GM23338 (cell line): ENCODE results near the gene CLGN. TPM values are rescaled to one million over a fixed set of nuclear protein-coding genes. Genes with fewer than 3 reads are reported as not detected.

Experiments used
- ATAC-seq: fragments of 200-7000 bp; cut with Tn5 transposase; 3 replicates; pipeline ENCODE4 v1.9.1; 2020
- DNase-seq: peaks from one replicate; pipeline ENCODE4 v3.0.0-alpha.2; 2015; ENCODE audit warnings: low spot score
- H2AFZ ChIP-seq: fragments of 200-600 bp; sonication (generic); 2 replicates; pipeline ENCODE4 v1.8.0; 2016; ENCODE audit warnings: antibody characterized with exemption, mild to moderate bottlenecking, moderate library complexity
- H3F3A ChIP-seq: fragments of 200-600 bp; sonication (generic); replicated peaks from 2 replicates; pipeline ENCODE4 v1.8.0; 2017; ENCODE audit warnings: antibody characterized with exemption, mixed run types, low read depth
- H3K27ac ChIP-seq: fragments of 200-600 bp; sonication (generic); 2 replicates; pipeline ENCODE4 v1.6.1; 2016; ENCODE audit warnings: low read depth
- H3K27me3 ChIP-seq: fragments of 200-600 bp; sonication (generic); 2 replicates; pipeline ENCODE4 v1.8.0; 2016; ENCODE audit warnings: mild to moderate bottlenecking, mixed run types, moderate library complexity; ENCODE audit not compliant: insufficient read depth
- H3K36me3 ChIP-seq: fragments of 200-600 bp; sonication (generic); 2 replicates; pipeline ENCODE4 v1.8.0; 2016; ENCODE audit warnings: mild to moderate bottlenecking; ENCODE audit not compliant: insufficient read depth
- H3K4me1 ChIP-seq: fragments of 200-600 bp; sonication (generic); 2 replicates; pipeline ENCODE4 v1.8.0; 2016; ENCODE audit warnings: mild to moderate bottlenecking, moderate library complexity; ENCODE audit not compliant: insufficient read depth
- H3K4me2 ChIP-seq: fragments of 200-600 bp; sonication (generic); 2 replicates; pipeline ENCODE4 v1.7.1; 2017; ENCODE audit warnings: mixed run types
- H3K4me3 ChIP-seq: fragments of 200-600 bp; sonication (generic); 2 replicates; pipeline ENCODE4 v1.6.1; 2016; ENCODE audit warnings: mixed run types
- H3K79me2 ChIP-seq: fragments of 200-600 bp; sonication (generic); replicated peaks from 2 replicates; pipeline ENCODE4 v1.8.0; 2017; ENCODE audit warnings: mild to moderate bottlenecking; ENCODE audit not compliant: insufficient read depth
- H3K9me2 ChIP-seq: fragments of 200-600 bp; sonication (generic); 2 replicates; pipeline ENCODE4 v1.8.0; 2017; ENCODE audit not compliant: insufficient read depth
- H4K20me1 ChIP-seq: fragments of 200-600 bp; sonication (generic); replicated peaks from 2 replicates; pipeline ENCODE4 v1.8.0; 2017; ENCODE audit warnings: mild to moderate bottlenecking; ENCODE audit not compliant: insufficient read depth
- H3K27ac Mint-ChIP-seq: 2 replicates; pipeline ENCODE4 v1.8.0; 2020; ENCODE audit warnings: inconsistent platforms, mild to moderate bottlenecking, moderate library complexity, mixed read lengths
- H3K27me3 Mint-ChIP-seq: 3 replicates; pipeline ENCODE4 v1.8.0; 2022; ENCODE audit warnings: low read depth, mild to moderate bottlenecking, moderate library complexity, mixed read lengths, inconsistent platforms; ENCODE audit not compliant: insufficient read depth, poor library complexity
- H3K36me3 Mint-ChIP-seq: 3 replicates; pipeline ENCODE4 v1.8.0; 2021; ENCODE audit warnings: low read depth, mild to moderate bottlenecking, inconsistent platforms, moderate library complexity, mixed read lengths
- H3K4me1 Mint-ChIP-seq: 3 replicates; pipeline ENCODE4 v1.8.0; 2020; ENCODE audit warnings: mild to moderate bottlenecking, inconsistent platforms, mixed read lengths
- H3K4me3 Mint-ChIP-seq: 3 replicates; pipeline ENCODE4 v1.8.0; 2021; ENCODE audit warnings: moderate library complexity, mild to moderate bottlenecking, inconsistent platforms, mixed read lengths
- H3K9me3 Mint-ChIP-seq: 3 replicates; pipeline ENCODE4 v1.8.0; 2020; ENCODE audit warnings: moderate library complexity, mild to moderate bottlenecking, inconsistent platforms, mixed read lengths
- CREB1 ChIP-seq: fragments of 250-450 bp; sonication (Bioruptor Pico); IDR thresholded peaks from 2 replicates; pipeline ENCODE4 v1.5.0; 2020; ENCODE audit warnings: low read depth, mild to moderate bottlenecking, moderate library complexity
- EZH2 ChIP-seq: fragments of 200-600 bp; sonication (generic); IDR thresholded peaks from one replicate; pipeline ENCODE4 v1.8.0; 2017; ENCODE audit warnings: antibody characterized with exemption, mild to moderate bottlenecking, low read depth; ENCODE audit not compliant: unreplicated experiment
- EZH2phosphoT487 ChIP-seq: fragments of 200-600 bp; sonication (generic); IDR thresholded peaks from one replicate; pipeline ENCODE4 v1.8.1; 2018; ENCODE audit warnings: antibody characterized with exemption; ENCODE audit not compliant: unreplicated experiment
- NANOG ChIP-seq: IDR thresholded peaks from 2 replicates; pipeline ENCODE4 v1.6.1; 2016; ENCODE audit warnings: antibody characterized with exemption, borderline replicate concordance
- POLR2AphosphoS5 ChIP-seq: IDR thresholded peaks from 2 replicates; pipeline ENCODE4 v1.6.1; 2016; ENCODE audit warnings: antibody characterized with exemption, low read depth
- STAT1 ChIP-seq: IDR thresholded peaks from one replicate; pipeline ENCODE4 v1.6.1; 2016; ENCODE audit warnings: antibody characterized with exemption; ENCODE audit not compliant: unreplicated experiment
- ZNF331 ChIP-seq: fragments of 250-450 bp; sonication (Bioruptor Pico); IDR thresholded peaks from 2 replicates; pipeline ENCODE4 v1.5.0; 2020; ENCODE audit warnings: low read depth, mild to moderate bottlenecking, moderate library complexity
- polyA plus RNA-seq: library from polyadenylated mRNA; unstranded; fragments of >200 nt; fragmentation: Nextera tagmentation; extraction: Ambion mirVana; gene quantifications from 2 replicates; pipeline ENCODE4 v1.2.1, GENCODE V29; 2016
- total RNA-seq: library from RNA; depleted of rRNA; stranded (reverse); fragments of >200 nt; shearing (Covaris generic); gene quantifications from 2 replicates; pipeline ENCODE4 v1.2.3, GENCODE V29; 2014
- TF ChIP-seq, protein P1 (sequence below): IDR thresholded peaks from 2 replicates; pipeline ENCODE4 v1.6.1; 2016; ENCODE audit warnings: antibody characterized with exemption
- TF ChIP-seq, protein P2 (sequence below): fragments of 250-450 bp; sonication (Bioruptor Pico); IDR thresholded peaks from 2 replicates; pipeline ENCODE4 v1.5.0; 2020; ENCODE audit warnings: mild to moderate bottlenecking, moderate library complexity
- TF ChIP-seq, protein P3 (sequence below), 2 experiments: fragments of 200-600 bp in 1 of 2; sonication (generic) in 1 of 2; conservative IDR thresholded peaks; 2 replicates each; pipeline versions ENCODE4 v1.5.1 to v1.6.1; 2016 to 2017; ENCODE audit warnings: antibody characterized with exemption in 2 of 2, low read depth in 2 of 2, mild to moderate bottlenecking in 2 of 2, moderate library complexity in 1 of 2

The CLGN gene
- total and polyA plus RNA-seq, 2 experiments from 2014 or later, result 4.0 to 5.2 TPM

DNA sequence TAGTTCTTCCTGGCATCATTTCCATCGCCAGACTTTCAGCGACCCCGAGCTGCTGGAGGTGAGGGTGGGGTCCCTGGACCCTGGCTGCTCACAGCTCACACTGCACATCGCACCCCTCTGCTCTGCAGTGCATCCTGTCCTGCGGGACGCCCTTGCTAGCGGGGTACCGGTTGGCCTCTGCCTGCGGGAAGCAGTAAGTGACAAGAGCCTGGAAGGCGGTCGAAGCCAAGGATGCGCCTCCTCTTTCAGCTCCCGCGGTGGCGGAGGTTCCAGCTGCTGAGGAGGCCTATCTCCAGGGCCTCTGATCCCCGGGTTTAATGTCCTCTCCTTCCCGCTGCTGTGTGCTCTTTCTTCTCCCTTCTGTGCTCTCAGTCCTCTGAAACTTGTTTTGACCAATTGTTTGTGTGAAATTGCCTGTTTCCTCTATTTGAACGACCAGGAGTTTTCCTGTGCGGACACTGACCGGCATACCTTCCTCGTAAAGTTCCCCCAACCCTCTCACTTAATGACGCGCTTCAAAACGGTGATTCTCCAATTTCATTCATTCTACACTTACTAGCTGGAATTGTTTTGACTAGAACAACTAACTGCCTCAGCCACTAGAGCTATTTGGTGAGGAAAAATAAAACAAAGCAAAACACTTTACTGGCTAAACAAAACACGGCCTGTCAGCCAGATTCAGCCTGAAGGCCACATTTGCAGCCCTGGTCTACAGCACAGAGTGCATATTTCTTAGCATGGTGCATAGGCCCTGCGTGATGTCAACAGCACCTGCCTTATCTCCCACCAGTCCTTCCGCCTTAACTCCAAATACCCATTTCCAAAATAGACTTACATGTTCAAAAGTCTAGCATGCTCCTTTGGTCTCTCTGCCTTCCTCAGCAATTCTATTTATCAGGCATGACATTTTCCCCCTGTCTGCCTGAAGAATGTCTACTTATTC lies 42.6 kb upstream of the CLGN start:
- Histone ChIP-seq H3K27ac (no peak overlapping the region), H2AFZ (peak overlapping the region; percentile 95), H3K79me2 (no peaks in the 10 kb centered on the region), H3K36me3 (no peaks in the 10 kb centered on the region), H3K4me3 (peak overlapping the region; percentile 29), H3K4me2 (peak overlapping the region; percentile 44; the same call in 1 of the 2 replicates), H3F3A (no peaks in the 10 kb centered on the region), H3K27me3 (no peaks in the 10 kb centered on the region), H4K20me1 (no peaks in the 10 kb centered on the region), H3K4me1 (no peaks in the 10 kb centered on the region), H3K9me2 (no peaks in the 10 kb centered on the region)
- DNase-seq (peak; percentile 73), ATAC-seq (peak; percentile 99)
- H3K4me3 Mint-ChIP-seq, result peak overlapping the region; percentile 41; the same call in 2 of the 3 replicates
- H3K36me3 Mint-ChIP-seq, result no peaks in the 10 kb centered on the region
- H3K27ac Mint-ChIP-seq, result no peak overlapping the region
- H3K27me3 Mint-ChIP-seq, result no peaks in the 10 kb centered on the region
- H3K9me3 Mint-ChIP-seq, result no peaks in the 10 kb centered on the region
- TF ChIP-seq EZH2phosphoT487, result no peak
- peaks cover 8% of the 10 kb centered on the region for H3K4me1 Mint-ChIP-seq

DNA sequence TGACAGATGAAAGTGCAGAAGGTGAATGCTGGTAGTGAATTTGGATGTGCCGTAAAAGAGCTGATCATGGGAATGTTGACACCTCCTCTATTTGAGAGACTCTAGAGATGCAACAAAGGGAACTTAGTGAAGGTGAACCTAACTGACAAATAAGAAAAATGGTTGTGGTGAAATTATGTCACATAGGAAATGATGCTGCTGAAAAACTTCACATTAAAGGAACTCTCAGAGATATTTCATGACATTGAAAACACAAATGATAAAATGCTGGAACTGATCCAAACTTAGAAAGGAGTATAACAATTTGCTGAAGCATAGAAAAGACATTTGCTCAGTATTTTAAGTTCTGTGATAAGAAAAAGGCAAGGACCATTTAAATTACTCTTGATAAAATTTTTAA lies 38.7 kb upstream of the CLGN start:
- no peak for DNase-seq
- ATAC-seq, result no peak
- H3K27me3 Mint-ChIP-seq, result no peaks in the 10 kb centered on the region
- TF ChIP-seq, protein P1, sequence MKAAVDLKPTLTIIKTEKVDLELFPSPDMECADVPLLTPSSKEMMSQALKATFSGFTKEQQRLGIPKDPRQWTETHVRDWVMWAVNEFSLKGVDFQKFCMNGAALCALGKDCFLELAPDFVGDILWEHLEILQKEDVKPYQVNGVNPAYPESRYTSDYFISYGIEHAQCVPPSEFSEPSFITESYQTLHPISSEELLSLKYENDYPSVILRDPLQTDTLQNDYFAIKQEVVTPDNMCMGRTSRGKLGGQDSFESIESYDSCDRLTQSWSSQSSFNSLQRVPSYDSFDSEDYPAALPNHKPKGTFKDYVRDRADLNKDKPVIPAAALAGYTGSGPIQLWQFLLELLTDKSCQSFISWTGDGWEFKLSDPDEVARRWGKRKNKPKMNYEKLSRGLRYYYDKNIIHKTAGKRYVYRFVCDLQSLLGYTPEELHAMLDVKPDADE, result no peak
- no peak for TF ChIP-seq EZH2phosphoT487
- TF ChIP-seq, protein P2, sequence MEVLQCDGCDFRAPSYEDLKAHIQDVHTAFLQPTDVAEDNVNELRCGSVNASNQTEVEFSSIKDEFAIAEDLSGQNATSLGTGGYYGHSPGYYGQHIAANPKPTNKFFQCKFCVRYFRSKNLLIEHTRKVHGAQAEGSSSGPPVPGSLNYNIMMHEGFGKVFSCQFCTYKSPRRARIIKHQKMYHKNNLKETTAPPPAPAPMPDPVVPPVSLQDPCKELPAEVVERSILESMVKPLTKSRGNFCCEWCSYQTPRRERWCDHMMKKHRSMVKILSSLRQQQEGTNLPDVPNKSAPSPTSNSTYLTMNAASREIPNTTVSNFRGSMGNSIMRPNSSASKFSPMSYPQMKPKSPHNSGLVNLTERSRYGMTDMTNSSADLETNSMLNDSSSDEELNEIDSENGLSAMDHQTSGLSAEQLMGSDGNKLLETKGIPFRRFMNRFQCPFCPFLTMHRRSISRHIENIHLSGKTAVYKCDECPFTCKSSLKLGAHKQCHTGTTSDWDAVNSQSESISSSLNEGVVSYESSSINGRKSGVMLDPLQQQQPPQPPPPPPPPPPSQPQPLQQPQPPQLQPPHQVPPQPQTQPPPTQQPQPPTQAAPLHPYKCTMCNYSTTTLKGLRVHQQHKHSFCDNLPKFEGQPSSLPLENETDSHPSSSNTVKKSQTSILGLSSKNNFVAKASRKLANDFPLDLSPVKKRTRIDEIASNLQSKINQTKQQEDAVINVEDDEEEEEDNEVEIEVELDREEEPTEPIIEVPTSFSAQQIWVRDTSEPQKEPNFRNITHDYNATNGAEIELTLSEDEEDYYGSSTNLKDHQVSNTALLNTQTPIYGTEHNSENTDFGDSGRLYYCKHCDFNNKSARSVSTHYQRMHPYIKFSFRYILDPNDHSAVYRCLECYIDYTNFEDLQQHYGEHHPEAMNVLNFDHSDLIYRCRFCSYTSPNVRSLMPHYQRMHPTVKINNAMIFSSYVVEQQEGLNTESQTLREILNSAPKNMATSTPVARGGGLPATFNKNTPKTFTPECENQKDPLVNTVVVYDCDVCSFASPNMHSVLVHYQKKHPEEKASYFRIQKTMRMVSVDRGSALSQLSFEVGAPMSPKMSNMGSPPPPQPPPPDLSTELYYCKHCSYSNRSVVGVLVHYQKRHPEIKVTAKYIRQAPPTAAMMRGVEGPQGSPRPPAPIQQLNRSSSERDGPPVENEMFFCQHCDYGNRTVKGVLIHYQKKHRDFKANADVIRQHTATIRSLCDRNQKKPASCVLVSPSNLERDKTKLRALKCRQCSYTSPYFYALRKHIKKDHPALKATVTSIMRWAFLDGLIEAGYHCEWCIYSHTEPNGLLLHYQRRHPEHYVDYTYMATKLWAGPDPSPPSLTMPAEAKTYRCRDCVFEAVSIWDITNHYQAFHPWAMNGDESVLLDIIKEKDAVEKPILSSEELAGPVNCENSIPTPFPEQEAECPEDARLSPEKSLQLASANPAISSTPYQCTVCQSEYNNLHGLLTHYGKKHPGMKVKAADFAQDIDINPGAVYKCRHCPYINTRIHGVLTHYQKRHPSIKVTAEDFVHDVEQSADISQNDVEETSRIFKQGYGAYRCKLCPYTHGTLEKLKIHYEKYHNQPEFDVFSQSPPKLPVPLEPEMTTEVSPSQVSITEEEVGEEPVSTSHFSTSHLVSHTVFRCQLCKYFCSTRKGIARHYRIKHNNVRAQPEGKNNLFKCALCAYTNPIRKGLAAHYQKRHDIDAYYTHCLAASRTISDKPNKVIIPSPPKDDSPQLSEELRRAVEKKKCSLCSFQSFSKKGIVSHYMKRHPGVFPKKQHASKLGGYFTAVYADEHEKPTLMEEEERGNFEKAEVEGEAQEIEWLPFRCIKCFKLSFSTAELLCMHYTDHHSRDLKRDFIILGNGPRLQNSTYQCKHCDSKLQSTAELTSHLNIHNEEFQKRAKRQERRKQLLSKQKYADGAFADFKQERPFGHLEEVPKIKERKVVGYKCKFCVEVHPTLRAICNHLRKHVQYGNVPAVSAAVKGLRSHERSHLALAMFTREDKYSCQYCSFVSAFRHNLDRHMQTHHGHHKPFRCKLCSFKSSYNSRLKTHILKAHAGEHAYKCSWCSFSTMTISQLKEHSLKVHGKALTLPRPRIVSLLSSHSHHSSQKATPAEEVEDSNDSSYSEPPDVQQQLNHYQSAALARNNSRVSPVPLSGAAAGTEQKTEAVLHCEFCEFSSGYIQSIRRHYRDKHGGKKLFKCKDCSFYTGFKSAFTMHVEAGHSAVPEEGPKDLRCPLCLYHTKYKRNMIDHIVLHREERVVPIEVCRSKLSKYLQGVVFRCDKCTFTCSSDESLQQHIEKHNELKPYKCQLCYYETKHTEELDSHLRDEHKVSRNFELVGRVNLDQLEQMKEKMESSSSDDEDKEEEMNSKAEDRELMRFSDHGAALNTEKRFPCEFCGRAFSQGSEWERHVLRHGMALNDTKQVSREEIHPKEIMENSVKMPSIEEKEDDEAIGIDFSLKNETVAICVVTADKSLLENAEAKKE, result no peak
- no peak for TF ChIP-seq CREB1 (CRISPR knock-in tag)
- no peak for TF ChIP-seq STAT1
- no peak for TF ChIP-seq POLR2AphosphoS5
- TF ChIP-seq ZNF331, result no peak
- TF ChIP-seq, protein P3, sequence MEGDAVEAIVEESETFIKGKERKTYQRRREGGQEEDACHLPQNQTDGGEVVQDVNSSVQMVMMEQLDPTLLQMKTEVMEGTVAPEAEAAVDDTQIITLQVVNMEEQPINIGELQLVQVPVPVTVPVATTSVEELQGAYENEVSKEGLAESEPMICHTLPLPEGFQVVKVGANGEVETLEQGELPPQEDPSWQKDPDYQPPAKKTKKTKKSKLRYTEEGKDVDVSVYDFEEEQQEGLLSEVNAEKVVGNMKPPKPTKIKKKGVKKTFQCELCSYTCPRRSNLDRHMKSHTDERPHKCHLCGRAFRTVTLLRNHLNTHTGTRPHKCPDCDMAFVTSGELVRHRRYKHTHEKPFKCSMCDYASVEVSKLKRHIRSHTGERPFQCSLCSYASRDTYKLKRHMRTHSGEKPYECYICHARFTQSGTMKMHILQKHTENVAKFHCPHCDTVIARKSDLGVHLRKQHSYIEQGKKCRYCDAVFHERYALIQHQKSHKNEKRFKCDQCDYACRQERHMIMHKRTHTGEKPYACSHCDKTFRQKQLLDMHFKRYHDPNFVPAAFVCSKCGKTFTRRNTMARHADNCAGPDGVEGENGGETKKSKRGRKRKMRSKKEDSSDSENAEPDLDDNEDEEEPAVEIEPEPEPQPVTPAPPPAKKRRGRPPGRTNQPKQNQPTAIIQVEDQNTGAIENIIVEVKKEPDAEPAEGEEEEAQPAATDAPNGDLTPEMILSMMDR (conservative IDR thresholded peaks at IDR 0.05; ENCODE audit: low read depth in 2 of 2), result no peak
- TF ChIP-seq NANOG, result no peak
- no peak for TF ChIP-seq EZH2

More for the DNA sequence above, 38.7 kb upstream of the CLGN start:
- no peak overlapping the region for H3K4me3 Mint-ChIP-seq
- H3K36me3 ChIP-seq, result no peaks in the 10 kb centered on the region
- H2AFZ ChIP-seq, result no peak overlapping the region
- H3K4me1 Mint-ChIP-seq, result peaks cover 8% of the 10 kb centered on the region
- H3K9me2 ChIP-seq, result no peaks in the 10 kb centered on the region
- no peaks in the 10 kb centered on the region for H3K4me1 ChIP-seq
- no peaks in the 10 kb centered on the region for H3K9me3 Mint-ChIP-seq
- no peak overlapping the region for H3K27ac ChIP-seq
- no peak overlapping the region for H3K4me2 ChIP-seq
- H4K20me1 ChIP-seq, result no peaks in the 10 kb centered on the region
- H3K36me3 Mint-ChIP-seq, result no peaks in the 10 kb centered on the region
- no peaks in the 10 kb centered on the region for H3F3A ChIP-seq
- no peak overlapping the region for H3K27ac Mint-ChIP-seq
- H3K27me3 ChIP-seq, result no peaks in the 10 kb centered on the region
- no peaks in the 10 kb centered on the region for H3K79me2 ChIP-seq
- H3K4me3 ChIP-seq, result no peak overlapping the region
